WTC11 (cell line): ENCODE results near the gene IGF2BP1. TPM values are rescaled to one million over a fixed set of nuclear protein-coding genes. Genes with fewer than 3 reads are reported as not detected.
A peak's percentile ranks its signal among the peaks of the same experiment; 100 is the strongest.

Experiments used
- ATAC-seq: fragments of 200-7000 bp; cut with Tn5 transposase; 2 replicates; pipeline ENCODE4 v1.10.0; 2021; ENCODE audit warnings: mild to moderate bottlenecking, moderate library complexity
- CTCF ChIA-PET: fragments of 300-600 bp; sonication (Branson Sonifier 250); formaldehyde crosslinking; loops from one replicate; lab custom pipeline; 2021; ENCODE audit warnings: antibody characterized with exemption; lab: Charles Lee
- POLR2A ChIA-PET: fragments of 350-600 bp; sonication (Branson Sonifier 250); formaldehyde crosslinking; loops from one replicate; lab custom pipeline; 2021; ENCODE audit warnings: antibody characterized with exemption; lab: Charles Lee
- DNase-seq: peaks from one replicate; pipeline ENCODE4 v3.0.0; 2021; ENCODE audit warnings: low spot score
- H3K27ac Mint-ChIP-seq: 2 replicates; pipeline ENCODE4 v1.8.0; 2021; ENCODE audit warnings: mixed read lengths
- H3K27me3 Mint-ChIP-seq: 2 replicates; pipeline ENCODE4 v1.8.0; 2021; ENCODE audit warnings: low read depth, mild to moderate bottlenecking, moderate library complexity, mixed read lengths
- H3K36me3 Mint-ChIP-seq: 2 replicates; pipeline ENCODE4 v1.8.0; 2021; ENCODE audit warnings: mixed read lengths
- H3K4me1 Mint-ChIP-seq: 2 replicates; pipeline ENCODE4 v1.8.0; 2022; ENCODE audit warnings: mixed read lengths
- H3K4me3 Mint-ChIP-seq: 2 replicates; pipeline ENCODE4 v1.8.0; 2021; ENCODE audit warnings: mild to moderate bottlenecking, moderate library complexity, mixed read lengths
- H3K9me3 Mint-ChIP-seq: 2 replicates; pipeline ENCODE4 v1.8.0; 2021; ENCODE audit warnings: mixed read lengths
- ATF3 ChIP-seq: sonication (generic); formaldehyde crosslinking; conservative IDR thresholded peaks from 2 replicates; pipeline ENCODE4 v1.8.1; 2022; ENCODE audit warnings: mild to moderate bottlenecking, missing genetic modification reagents
- EMX1 ChIP-seq: fragments of 250-450 bp; sonication (Bioruptor Pico); IDR thresholded peaks from 2 replicates; pipeline ENCODE4 v1.8.0; 2021; ENCODE audit warnings: mild to moderate bottlenecking
- FOXP4 ChIP-seq: sonication (generic); formaldehyde crosslinking; IDR thresholded peaks from 2 replicates; pipeline ENCODE4 v1.8.0; 2022; ENCODE audit warnings: mild to moderate bottlenecking, missing genetic modification reagents
- GABPB1 ChIP-seq: sonication (generic); formaldehyde crosslinking; IDR thresholded peaks from 2 replicates; pipeline ENCODE4 v1.8.1; 2023; ENCODE audit warnings: mild to moderate bottlenecking, missing genetic modification reagents
- GTF2I ChIP-seq: fragments of 250-450 bp; sonication (Bioruptor Pico); conservative IDR thresholded peaks from 2 replicates; pipeline ENCODE4 v1.4.0; 2021; ENCODE audit warnings: mild to moderate bottlenecking
- JUN ChIP-seq: sonication (generic); formaldehyde crosslinking; IDR thresholded peaks from 2 replicates; pipeline ENCODE4 v1.8.0; 2023; ENCODE audit warnings: mild to moderate bottlenecking, missing genetic modification reagents
- MLX ChIP-seq: sonication (generic); formaldehyde crosslinking; IDR thresholded peaks from 2 replicates; pipeline ENCODE4 v1.8.1; 2023; ENCODE audit warnings: mild to moderate bottlenecking, missing genetic modification reagents, moderate library complexity
- NFATC4 ChIP-seq: fragments of 250-450 bp; sonication (Bioruptor Pico); IDR thresholded peaks from 2 replicates; pipeline ENCODE4 v1.9.0; 2021; ENCODE audit warnings: mild to moderate bottlenecking
- NFE2L1 ChIP-seq: sonication (generic); formaldehyde crosslinking; IDR thresholded peaks from 2 replicates; pipeline ENCODE4 v1.8.1; 2023; ENCODE audit warnings: missing genetic modification reagents
- NR2C2 ChIP-seq: sonication (generic); formaldehyde crosslinking; IDR thresholded peaks from 2 replicates; pipeline ENCODE4 v1.8.0; 2022; ENCODE audit warnings: mild to moderate bottlenecking, missing genetic modification reagents
- OVOL2 ChIP-seq: fragments of 250-450 bp; sonication (Bioruptor Pico); IDR thresholded peaks from 2 replicates; pipeline ENCODE4 v1.9.0; 2021; ENCODE audit warnings: mild to moderate bottlenecking, borderline replicate concordance
- PRDM15 ChIP-seq: sonication (generic); formaldehyde crosslinking; IDR thresholded peaks from 2 replicates; pipeline ENCODE4 v1.8.0; 2022; ENCODE audit warnings: missing genetic modification reagents
- SOX15 ChIP-seq: fragments of 250-450 bp; sonication (Bioruptor Pico); IDR thresholded peaks from 2 replicates; pipeline ENCODE4 v1.9.0; 2021; ENCODE audit warnings: mild to moderate bottlenecking
- TEAD1 ChIP-seq: sonication (generic); formaldehyde crosslinking; IDR thresholded peaks from 2 replicates; pipeline ENCODE4 v1.8.0; 2022; ENCODE audit warnings: mild to moderate bottlenecking, missing genetic modification reagents
- TP53 ChIP-seq: sonication (generic); formaldehyde crosslinking; IDR thresholded peaks from 2 replicates; pipeline ENCODE4 v1.8.1; 2023; ENCODE audit warnings: mild to moderate bottlenecking, missing genetic modification reagents
- total RNA-seq: library from RNA; stranded (reverse); gene quantifications from 3 replicates; pipeline ENCODE4 v1.2.3, GENCODE V29; 2021

IGF2BP1 gene
- total RNA-seq, 1 experiment from 2014 or later = 392 TPM

- TF ChIP-seq PRDM15 (CRISPR knock-in tag) = no peak
- no peak for TF ChIP-seq OVOL2
- TF ChIP-seq JUN = no peak
- no peak for TF ChIP-seq TEAD1 (CRISPR knock-in tag)
- TF ChIP-seq EMX1 (CRISPR knock-in tag) = no peak
- TF ChIP-seq NR2C2 (CRISPR knock-in tag) = no peak
- no peak for TF ChIP-seq NFE2L1
Measured at GRCh38 chr17:49018748-49019147, 21.6 kb downstream of the IGF2BP1 start (continued).

GRCh38 chr17:49020609-49021008 is 23.4 kb downstream of the IGF2BP1 start:
- no peak for ATAC-seq

GRCh38 chr17:49021095-49021767 is 24.0 kb downstream of the IGF2BP1 start:
- CTCF ChIA-PET = interaction anchor here (0.7 to 3.6 kb wide), 6 partner anchors 8 to 142 kb away, joined by 3 to 40 read pairs (median 3); no protein-coding TSS in a partner anchor
- no peaks in the 10 kb centered on the region for H3K27me3 Mint-ChIP-seq
- ATAC-seq = no peak
- TF ChIP-seq GABPB1 (CRISPR knock-in tag) (peak; percentile 95), TP53 (CRISPR knock-in tag) (no peak), ATF3 (CRISPR knock-in tag) (no peak), NFATC4 (CRISPR knock-in tag) (no peak)
- TF ChIP-seq, all 79 proteins: peak for 1
- Mint-ChIP-seq H3K9me3 (no peaks in the 10 kb centered on the region), H3K4me3 (peak overlapping the region; percentile 43), H3K36me3 (peaks cover 36% of the 10 kb centered on the region), H3K27ac (peak overlapping the region; percentile 99), H3K4me1 (peaks cover 79% of the 10 kb centered on the region)
- POLR2A ChIA-PET = interaction anchor here (0.7 to 1.5 kb wide), 4 partner anchors 9 to 26 kb away, joined by 4 to 13 read pairs (median 8); partner anchors contain the start of gene IGF2BP1
- no peak for DNase-seq

More at GRCh38 chr17:49020609-49021008, 23.4 kb downstream of the IGF2BP1 start:
- Mint-ChIP-seq H3K4me3 (no peak overlapping the region), H3K9me3 (no peaks in the 10 kb centered on the region), H3K27ac (peak overlapping the region; percentile 93), H3K36me3 (peaks cover 35% of the 10 kb centered on the region), H3K4me1 (peaks cover 82% of the 10 kb centered on the region), H3K27me3 (no peaks in the 10 kb centered on the region)
- DNase-seq = no peak
- TF ChIP-seq FOXP4 = no peak
- ChIA-PET POLR2A (interaction anchor here (1.5 kb wide), 1 partner anchor 8 kb away, joined by 13 read pairs; no protein-coding TSS in a partner anchor), CTCF (interaction anchor here (0.7 to 3.6 kb wide), 2 partner anchors 11 to 1074 kb away, joined by 3 to 40 read pairs; no protein-coding TSS in a partner anchor)

- Mint-ChIP-seq H3K27ac (peak overlapping the region; percentile 99), H3K4me3 (peak overlapping the region; percentile 43)
- CTCF ChIA-PET = interaction anchor here (0.7 to 3.6 kb wide), 6 partner anchors 9 to 143 kb away, joined by 3 to 40 read pairs (median 3); no protein-coding TSS in a partner anchor
- TF ChIP-seq GTF2I (CRISPR knock-in tag) (no peak), MLX (CRISPR knock-in tag) (no peak), SOX15 (no peak)
- TF ChIP-seq, all 79 proteins: peak for 0
- no peaks in the 10 kb centered on the region for H3K27me3 Mint-ChIP-seq
- POLR2A ChIA-PET = interaction anchor here (0.7 to 1.5 kb wide), 4 partner anchors 9 to 27 kb away, joined by 4 to 13 read pairs (median 8); partner anchors contain the start of gene IGF2BP1
- H3K36me3 Mint-ChIP-seq = peaks cover 38% of the 10 kb centered on the region
- H3K9me3 Mint-ChIP-seq = no peaks in the 10 kb centered on the region
- DNase-seq (no peak), ATAC-seq (no peak)
- H3K4me1 Mint-ChIP-seq = peaks cover 76% of the 10 kb centered on the region
Measured at GRCh38 chr17:49021768-49022103, 24.6 kb downstream of the IGF2BP1 start.
